Ramos (cell line): ENCODE measurements around the gene KCNA2.

Experiments used
- in situ Hi-C: fragments of 300-500 bp; cut with MboI; formaldehyde crosslinking; loops from one replicate; pipeline ENCODE4 v1.14.3; 2022; ENCODE audit warnings: low sequenced_read_pairs; ENCODE audit not compliant: unreplicated experiment

The KCNA2 gene

GRCh38 chr1:110580244-110580643 lies 25.9 kb downstream of the KCNA2 start:
- in situ Hi-C loops = no loop called here

- in situ Hi-C loops = no loop called here
Observed at GRCh38 chr1:110579460-110579859, 26.7 kb downstream of the KCNA2 start.

- in situ Hi-C loops = no loop called here
Observed at GRCh38 chr1:110576441-110576840, 29.7 kb downstream of the KCNA2 start.

GRCh38 chr1:110573314-110573713 lies 32.8 kb downstream of the KCNA2 start:
- in situ Hi-C loops = no loop called here

- in situ Hi-C loops = no loop called here
Observed at GRCh38 chr1:110572751-110573150, 33.4 kb downstream of the KCNA2 start.

- in situ Hi-C loops = no loop called here
Observed at GRCh38 chr1:110570901-110571300, 35.3 kb downstream of the KCNA2 start.

- in situ Hi-C loops = no loop called here
Observed at GRCh38 chr1:110570307-110570706, 35.9 kb downstream of the KCNA2 start.

GRCh38 chr1:110566836-110567235 lies 39.3 kb downstream of the KCNA2 start:
- in situ Hi-C loops = no loop called here

GRCh38 chr1:110565565-110565964 lies 40.6 kb downstream of the KCNA2 start:
- in situ Hi-C loops = no loop called here

- in situ Hi-C loops = no loop called here
Observed at GRCh38 chr1:110563089-110563488, 43.1 kb downstream of the KCNA2 start.

- in situ Hi-C loops = no loop called here
Observed at GRCh38 chr1:110561596-110561995, 44.6 kb downstream of the KCNA2 start.

- in situ Hi-C loops = no loop called here
Observed at GRCh38 chr1:110559157-110559556, 47.0 kb downstream of the KCNA2 start.

- in situ Hi-C loops = no loop called here
Observed at GRCh38 chr1:110557481-110557880, 48.7 kb downstream of the KCNA2 start.

- in situ Hi-C loops = no loop called here
Observed at GRCh38 chr1:110556471-110556807, 49.7 kb downstream of the KCNA2 start.

GRCh38 chr1:110555807-110556470 lies 50.2 kb downstream of the KCNA2 start:
- in situ Hi-C loops = no loop called here

- in situ Hi-C loops = no loop called here
Observed at GRCh38 chr1:110554871-110555801, 51.0 kb downstream of the KCNA2 start.

GRCh38 chr1:110551278-110551809 lies 54.8 kb downstream of the KCNA2 start:
- in situ Hi-C loops = no loop called here

- in situ Hi-C loops = no loop called here
Observed at GRCh38 chr1:110549831-110550230, 56.3 kb downstream of the KCNA2 start.

- in situ Hi-C loops = no loop called here
Observed at GRCh38 chr1:110548381-110548780, 57.8 kb downstream of the KCNA2 start.

- in situ Hi-C loops = no loop called here
Observed at GRCh38 chr1:110547017-110547416, 59.1 kb downstream of the KCNA2 start.

- in situ Hi-C loops = no loop called here
Observed at GRCh38 chr1:110545492-110545891, 60.7 kb downstream of the KCNA2 start.
